Forelimb muscle (tissue), 1 donor: ENCODE measurements around the gene AMPD2. TPM values are rescaled to one million over a fixed set of nuclear protein-coding genes. Genes with fewer than 3 reads are reported as not detected.

Experiments
- DNase-seq: peaks from one replicate; pipeline ENCODE4 v3.0.0-alpha.2; 2013; ENCODE audit warnings: low read depth
- polyA plus RNA-seq: library from polyadenylated mRNA; unstranded; fragments of 120-200 nt; gene quantifications from one replicate; pipeline ENCODE4 v1.2.1, GENCODE V29; 2013; ENCODE audit not compliant: insufficient read length

The AMPD2 gene
- 33.8 TPM for polyA plus RNA-seq

DNA sequence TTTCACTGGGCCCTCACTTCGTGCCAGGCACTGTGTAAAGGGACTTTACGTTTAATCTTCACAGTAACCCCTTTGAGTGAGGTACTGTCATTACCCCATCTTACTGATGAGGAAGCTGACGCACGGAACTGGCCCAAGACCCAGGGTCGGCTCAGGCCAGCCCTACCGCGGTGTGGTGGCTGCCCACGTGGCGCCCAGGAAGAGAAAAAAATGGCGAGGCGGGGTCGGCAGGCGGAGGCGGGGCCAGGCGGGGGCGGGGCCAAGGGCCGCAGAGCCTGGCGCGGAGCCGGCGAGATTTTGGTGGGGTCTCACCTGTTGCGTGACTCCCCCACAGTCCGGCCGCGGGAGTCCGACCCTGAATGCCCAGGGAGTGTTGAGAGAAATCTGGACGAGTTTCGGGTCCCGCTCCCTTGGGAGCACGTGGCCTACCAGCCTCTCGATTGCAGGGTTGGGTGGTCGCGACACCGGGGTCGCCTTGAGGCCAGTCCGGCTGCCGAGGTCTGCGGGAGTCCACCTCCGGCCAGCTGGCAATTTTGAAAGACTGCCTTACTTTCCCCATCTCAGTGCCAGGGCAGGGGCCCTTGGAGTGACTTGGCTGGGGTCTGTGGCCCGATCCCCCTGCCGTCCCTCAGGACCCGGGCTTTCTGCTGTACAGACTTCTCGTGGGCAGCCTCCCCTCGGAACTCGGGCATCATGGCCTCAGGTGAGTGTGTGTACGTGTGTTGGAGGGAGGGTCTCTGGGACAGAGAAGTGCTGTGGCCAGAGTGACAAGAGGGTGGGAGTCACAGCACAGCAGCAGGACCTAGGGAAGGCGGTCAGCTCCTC lies at the start of gene AMPD2, which contains the start of gene GNAT2:
TSS of gene AMPD2 (plus strand) at position 262 of the 825 bp plus-strand sequence. CDS start 1,339 bp downstream, outside the sequence.
TSS of gene GNAT2 (minus strand) at position 41 of the 825 bp plus-strand sequence. CDS start 6,746 bp downstream, outside the sequence.
- DNase-seq: no peak

DNA sequence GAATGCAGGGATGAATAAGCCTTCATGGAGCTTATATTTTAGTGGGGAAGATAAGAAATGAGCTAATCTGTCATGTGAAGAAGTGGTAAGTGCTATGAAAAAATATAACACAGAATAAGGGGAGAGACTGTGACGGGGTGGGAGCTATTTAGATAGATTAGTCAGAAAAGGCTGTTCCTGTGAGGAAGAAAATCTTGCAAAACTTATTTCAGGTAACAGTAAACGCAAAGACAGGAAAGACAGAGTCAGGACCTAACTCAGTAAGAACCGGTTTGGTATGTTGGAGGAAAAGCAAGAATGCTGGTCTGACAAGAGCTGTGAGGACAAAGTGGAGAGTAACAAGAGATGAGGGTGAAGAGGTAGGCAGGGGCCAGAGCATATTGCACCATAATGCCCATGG lies 49.2 kb upstream of the AMPD2 start:
- no peak for DNase-seq

DNA sequence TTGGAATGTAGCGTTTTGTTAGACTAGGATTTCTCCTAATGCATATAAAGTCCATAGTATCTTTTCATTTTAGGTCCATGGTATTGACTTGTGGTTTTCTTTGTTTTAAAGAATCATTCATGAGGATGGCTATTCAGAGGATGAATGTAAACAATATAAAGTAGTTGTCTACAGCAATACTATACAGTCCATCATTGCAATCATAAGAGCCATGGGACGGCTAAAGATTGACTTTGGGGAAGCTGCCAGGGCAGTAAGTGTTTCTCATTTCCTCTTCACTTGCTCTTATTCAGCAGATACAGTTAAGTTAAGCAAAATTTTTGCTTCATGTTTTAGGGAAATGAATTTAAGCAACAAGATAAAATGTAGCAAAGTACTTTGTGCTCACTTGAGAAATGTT lies 45.9 kb upstream of the AMPD2 start:
- no peak for DNase-seq

GRCh38 chr1:109578947-109579443 lies 40.6 kb upstream of the AMPD2 start:
- DNase-seq: no peak

- DNase-seq: peak; percentile 5
Observed at GRCh38 chr1:109579491-109579890, 40.1 kb upstream of the AMPD2 start.

DNA sequence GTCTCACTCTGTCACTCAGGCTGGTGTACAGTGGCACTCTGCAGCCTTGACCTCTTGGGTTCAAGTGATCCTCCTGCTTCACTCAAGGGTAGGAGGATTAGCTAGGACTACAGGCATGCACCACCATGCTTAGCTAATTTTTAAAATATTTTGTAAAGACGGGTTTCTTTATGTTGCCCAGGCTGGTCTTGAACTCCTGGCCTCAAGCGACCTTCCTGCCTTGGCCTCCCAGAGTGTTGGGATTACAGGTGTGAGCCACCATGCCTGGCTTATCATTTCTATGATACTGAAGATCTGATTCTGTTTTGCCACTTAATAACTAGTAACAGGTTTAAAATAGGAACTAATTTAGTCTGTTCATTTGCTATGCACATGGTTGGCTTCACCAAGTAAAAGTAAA lies 37.6 kb upstream of the AMPD2 start:
- no peak for DNase-seq

- DNase-seq: no peak
Observed at GRCh38 chr1:109584766-109585165, 34.9 kb upstream of the AMPD2 start.

DNA sequence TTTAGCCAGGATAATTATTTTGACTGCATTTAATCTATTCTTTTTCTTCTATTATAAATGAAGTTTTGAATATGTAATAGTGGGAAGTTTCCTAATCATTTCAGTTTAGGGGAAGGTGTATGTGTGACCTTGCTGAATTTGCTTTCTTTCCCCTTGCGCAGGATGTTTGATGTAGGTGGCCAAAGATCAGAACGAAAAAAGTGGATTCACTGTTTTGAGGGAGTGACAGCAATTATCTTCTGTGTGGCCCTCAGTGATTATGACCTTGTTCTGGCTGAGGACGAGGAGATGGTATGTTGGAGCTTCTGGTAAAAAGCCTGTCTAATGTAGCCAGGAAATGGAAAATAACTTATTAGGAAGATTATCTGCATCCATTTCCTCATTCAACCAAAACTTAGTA lies 33.6 kb upstream of the AMPD2 start:
- no peak for DNase-seq

GRCh38 chr1:109589177-109589576 lies 30.5 kb upstream of the AMPD2 start:
- DNase-seq: no peak

DNA sequence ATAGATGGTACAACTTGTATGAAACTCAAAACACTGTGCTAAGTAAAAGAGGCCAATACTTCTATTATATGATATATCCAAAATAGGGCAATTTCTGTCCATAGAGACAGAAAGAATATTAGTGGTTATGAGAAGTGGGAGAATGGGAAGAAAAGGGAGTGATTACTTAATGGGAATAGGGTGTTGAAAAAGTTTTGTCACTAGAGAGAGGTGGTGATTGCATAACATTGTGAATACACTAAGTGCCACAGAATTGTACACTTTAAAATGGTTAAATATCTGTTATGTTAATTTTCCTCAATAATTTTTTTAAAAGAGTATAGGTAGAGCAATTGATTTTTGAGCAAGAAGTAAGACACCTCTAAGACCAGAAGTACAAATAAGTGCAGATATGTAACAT lies 30.0 kb upstream of the AMPD2 start:
- no peak for DNase-seq

DNA sequence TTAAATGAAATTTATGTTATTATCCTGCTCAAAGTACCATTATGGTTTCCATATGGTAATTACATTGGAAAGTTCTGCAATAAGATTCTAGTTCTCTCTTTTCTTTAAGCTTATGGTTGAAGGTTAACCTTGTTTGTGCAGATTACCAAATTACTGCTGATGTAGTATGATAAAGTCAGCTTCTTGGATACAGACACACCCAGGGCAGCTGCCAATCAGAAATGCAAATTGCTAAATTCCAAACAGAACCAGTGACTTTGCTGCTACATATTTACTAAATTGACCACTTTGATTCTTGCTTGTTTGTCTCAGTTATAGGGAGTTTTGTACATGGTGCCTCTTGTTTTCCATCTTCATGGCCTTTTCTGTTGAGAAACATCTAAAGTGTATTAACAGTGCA lies 26.7 kb upstream of the AMPD2 start:
- DNase-seq: no peak

- no peak for DNase-seq
Observed at GRCh38 chr1:109595531-109595930, 24.1 kb upstream of the AMPD2 start.

DNA sequence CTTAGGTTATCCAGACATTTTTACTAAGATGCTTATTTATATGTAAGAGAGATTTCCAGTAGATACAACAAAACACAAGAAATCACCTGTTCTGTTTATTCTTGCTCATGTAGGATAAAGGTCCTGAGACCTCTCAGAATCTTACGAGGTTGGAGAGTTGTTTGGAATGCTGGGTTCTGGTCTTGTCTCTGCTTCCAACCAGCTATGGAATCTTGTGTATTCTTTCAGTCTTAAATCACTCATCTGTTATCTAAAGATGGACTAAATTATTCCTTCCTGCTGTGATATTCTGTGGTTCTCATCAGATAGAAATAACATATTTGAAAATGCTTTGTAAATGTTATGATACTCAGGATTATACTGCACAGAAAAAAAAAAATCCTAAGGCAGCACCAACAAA lies 21.5 kb upstream of the AMPD2 start:
- no peak for DNase-seq

DNA sequence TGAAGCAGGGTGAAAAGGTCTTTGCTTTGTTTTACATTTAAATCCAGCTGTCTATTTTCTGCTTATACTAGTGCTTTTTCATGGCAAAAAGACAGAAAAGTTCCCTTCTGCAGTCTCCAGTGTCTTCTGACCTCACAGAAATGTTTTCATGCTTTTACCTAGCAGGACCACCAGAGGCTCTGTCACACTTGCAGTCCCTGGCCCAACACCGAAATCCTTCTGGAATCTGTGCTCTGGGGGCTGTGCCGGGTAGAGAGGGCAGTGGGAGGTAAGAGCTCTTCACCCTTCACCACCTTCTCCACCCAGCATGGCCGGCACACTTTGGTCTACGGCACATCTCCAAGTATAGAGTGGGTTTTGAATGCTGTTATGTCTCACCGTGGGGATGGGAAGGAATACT lies 21.0 kb upstream of the AMPD2 start:
- DNase-seq: no peak

DNA sequence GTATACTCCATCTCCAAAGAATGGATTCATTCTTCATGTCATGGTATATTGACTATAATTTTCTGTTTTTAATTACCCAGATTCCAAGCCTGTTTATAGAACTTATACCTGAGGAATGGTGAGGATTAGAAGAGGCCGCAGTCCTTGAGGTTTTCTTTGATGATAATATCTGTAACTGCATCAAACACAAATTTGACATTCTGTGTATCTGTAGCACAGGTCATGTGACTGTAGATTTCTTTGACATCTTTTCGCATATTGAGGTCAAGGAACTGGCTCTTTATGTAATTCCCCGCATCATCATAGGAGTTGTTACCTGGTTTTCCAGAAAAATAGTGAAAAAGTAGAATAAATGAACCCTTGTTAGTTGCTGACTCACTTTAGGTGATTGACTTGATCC lies 16.4 kb upstream of the AMPD2 start:
- DNase-seq: no peak

DNA sequence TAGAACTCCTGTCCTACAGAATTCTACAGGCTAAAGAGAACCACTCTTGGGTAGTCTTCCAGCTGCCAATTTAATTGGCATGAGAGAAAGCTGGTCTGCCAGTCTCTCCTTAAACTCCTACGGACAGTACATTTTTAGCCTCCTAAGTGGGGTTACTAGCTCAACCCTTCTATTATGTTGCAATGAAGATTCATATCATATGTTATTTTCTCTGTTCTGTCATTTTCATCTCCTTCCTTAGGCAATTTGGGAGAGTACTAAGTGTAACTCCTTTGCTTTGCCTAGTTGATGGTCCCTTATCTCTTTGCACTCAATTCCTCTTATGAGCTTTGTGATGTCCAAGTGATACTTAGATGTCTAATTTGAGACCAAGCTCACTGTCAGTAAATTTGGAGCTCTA lies 14.3 kb upstream of the AMPD2 start:
- no peak for DNase-seq

- DNase-seq: no peak
Observed at GRCh38 chr1:109609881-109610280, 9.8 kb upstream of the AMPD2 start.

GRCh38 chr1:109610609-109611307 lies 8.9 kb upstream of the AMPD2 start:
- DNase-seq: no peak

DNA sequence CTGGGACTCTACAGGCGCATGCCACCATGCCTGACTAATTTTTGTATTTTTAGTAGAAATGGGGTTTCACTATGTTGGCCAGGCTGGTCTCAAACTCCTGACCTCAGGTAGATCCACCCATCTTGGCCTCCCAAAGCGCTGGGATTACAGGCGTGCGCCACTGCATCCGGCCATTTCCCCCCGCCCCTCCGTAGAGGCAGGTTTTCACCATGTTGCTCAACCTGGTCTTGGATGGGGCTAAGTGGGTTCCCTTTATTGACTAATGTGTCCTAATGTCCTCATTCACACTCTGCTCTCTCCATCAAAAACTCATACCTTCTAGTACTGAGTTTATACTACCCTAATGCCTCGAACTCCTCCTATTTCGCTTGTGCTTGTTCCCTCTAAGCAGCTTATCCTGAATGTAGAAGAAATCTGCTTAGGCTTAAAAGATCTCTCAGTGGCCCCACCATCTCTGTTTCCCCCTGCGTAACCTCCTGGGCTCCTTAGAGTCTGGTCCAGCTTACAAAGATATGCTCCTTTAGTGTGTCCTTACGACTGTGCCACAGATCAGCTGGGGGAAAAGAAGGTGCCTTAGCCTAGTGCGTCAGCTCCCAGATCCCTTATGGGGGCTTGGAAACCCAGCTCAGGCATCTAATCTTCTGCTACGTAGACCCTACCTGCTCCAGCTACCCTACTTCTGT lies 8.2 kb upstream of the AMPD2 start:
- DNase-seq: no peak

- DNase-seq: no peak
Observed at GRCh38 chr1:109613361-109614147, 6.1 kb upstream of the AMPD2 start.

GRCh38 chr1:109615879-109616278 lies 3.8 kb upstream of the AMPD2 start:
- DNase-seq: no peak
